SJSA1 (cell line): Measurements from ENCODE around the gene PVALEF. TPM values are rescaled to one million over a fixed set of nuclear protein-coding genes. Genes with fewer than 3 reads are reported as not detected.

ENCODE experiments used
- DNase-seq, 2 experiments: peaks; one replicate each; pipeline ENCODE4 v3.0.0-alpha.2; 2015 to 2020; ENCODE audit warnings: low spot score in 2 of 2, low read depth in 1 of 2
- H3K27ac ChIP-seq: fragments of 250-450 bp; sonication (Bioruptor Pico); 2 replicates; pipeline ENCODE4 v1.5.1; 2020; ENCODE audit warnings: mild to moderate bottlenecking, moderate library complexity
- H3K27me3 ChIP-seq: fragments of 250-450 bp; sonication (Bioruptor Pico); replicated peaks from 2 replicates; pipeline ENCODE4 v1.5.1; 2020; ENCODE audit warnings: mild to moderate bottlenecking, moderate library complexity
- H3K36me3 ChIP-seq: fragments of 250-450 bp; sonication (Bioruptor Pico); 2 replicates; pipeline ENCODE4 v1.5.1; 2020; ENCODE audit warnings: mild to moderate bottlenecking
- H3K4me1 ChIP-seq: fragments of 250-450 bp; sonication (Bioruptor Pico); replicated peaks from 2 replicates; pipeline ENCODE4 v1.6.1; 2021; ENCODE audit warnings: mild to moderate bottlenecking
- H3K4me3 ChIP-seq: fragments of 250-450 bp; sonication (Bioruptor Pico); 2 replicates; pipeline ENCODE4 v1.5.1; 2020; ENCODE audit warnings: mild to moderate bottlenecking
- H3K9me3 ChIP-seq: fragments of 250-450 bp; sonication (Bioruptor Pico); replicated peaks from 2 replicates; pipeline ENCODE4 v1.5.1; 2020; ENCODE audit warnings: mild to moderate bottlenecking
- total RNA-seq: library from RNA; depleted of rRNA; stranded (reverse); fragments of >200 nt; shearing (Covaris generic); gene quantifications from 2 replicates; pipeline ENCODE4 v1.2.3, GENCODE V29; 2014; rRNA removed

The PVALEF gene
- total RNA-seq, result not detected in 2 replicates

- Histone ChIP-seq H3K36me3 (no peaks in the 10 kb centered on the region), H3K27me3 (peaks cover 74% of the 10 kb centered on the region), H3K4me3 (no peak within 1 kb of the TSS), H3K27ac (no peak within 1 kb of the TSS), H3K9me3 (peaks cover 6% of the 10 kb centered on the region), H3K4me1 (no peaks in the 10 kb centered on the region; the same call in 1 of the 2 replicates)
- DNase-seq, result no peak
Measured at GRCh38 chr17:81165246-81166032, at the start of gene PVALEF. Gene PVALEF (plus strand): TSS chr17:81165507. CDS start chr17:81181227, 15,720 bp downstream.

- Histone ChIP-seq H3K4me1 (peaks cover 23% of the 10 kb centered on the region), H3K4me3 (no peak overlapping the region), H3K27me3 (peaks cover 19% of the 10 kb centered on the region; the same call in 1 of the 2 replicates), H3K9me3 (peaks cover 4% of the 10 kb centered on the region; the same call in 1 of the 2 replicates), H3K27ac (no peak overlapping the region), H3K36me3 (peaks cover 24% of the 10 kb centered on the region)
- DNase-seq, result no peak
Measured at GRCh38 chr17:81115749-81116464, 49.4 kb upstream of the PVALEF start.

GRCh38 chr17:81116704-81117103, 48.6 kb upstream of the PVALEF start:
- Histone ChIP-seq H3K27ac (no peak overlapping the region), H3K27me3 (peaks cover 27% of the 10 kb centered on the region), H3K36me3 (peaks cover 24% of the 10 kb centered on the region), H3K4me3 (no peak overlapping the region), H3K9me3 (peaks cover 4% of the 10 kb centered on the region; the same call in 1 of the 2 replicates), H3K4me1 (peaks cover 23% of the 10 kb centered on the region)
- DNase-seq, result no peak

GRCh38 chr17:81117672-81118198, 47.6 kb upstream of the PVALEF start:
- DNase-seq, result no peak
- H3K27ac ChIP-seq, result no peak overlapping the region
- H3K4me1 ChIP-seq, result peaks cover 23% of the 10 kb centered on the region
- H3K9me3 ChIP-seq, result peaks cover 4% of the 10 kb centered on the region; the same call in 1 of the 2 replicates
- peaks cover 17% of the 10 kb centered on the region for H3K36me3 ChIP-seq
- H3K4me3 ChIP-seq, result no peak overlapping the region
- peaks cover 37% of the 10 kb centered on the region for H3K27me3 ChIP-seq

- Histone ChIP-seq H3K27ac (no peak overlapping the region), H3K27me3 (peaks cover 44% of the 10 kb centered on the region)
Measured at GRCh38 chr17:81118308-81119221, 46.7 kb upstream of the PVALEF start.

GRCh38 chr17:81119223-81120148, 45.8 kb upstream of the PVALEF start:
- H3K27me3 ChIP-seq, result peaks cover 53% of the 10 kb centered on the region
- peaks cover 17% of the 10 kb centered on the region for H3K36me3 ChIP-seq
- peak; percentile 92 to 98 for DNase-seq
- H3K4me3 ChIP-seq, result peak overlapping the region; percentile 45
- peaks cover 23% of the 10 kb centered on the region for H3K4me1 ChIP-seq
- H3K9me3 ChIP-seq, result peaks cover 4% of the 10 kb centered on the region; the same call in 1 of the 2 replicates
- H3K27ac ChIP-seq, result no peak overlapping the region

More at GRCh38 chr17:81118308-81119221, 46.7 kb upstream of the PVALEF start:
- Histone ChIP-seq H3K4me1 (peaks cover 23% of the 10 kb centered on the region), H3K4me3 (peak overlapping the region; percentile 45), H3K36me3 (peaks cover 17% of the 10 kb centered on the region), H3K9me3 (peaks cover 4% of the 10 kb centered on the region; the same call in 1 of the 2 replicates)
- DNase-seq, result no peak

- no peak overlapping the region for H3K27ac ChIP-seq
- peaks cover 17% of the 10 kb centered on the region for H3K36me3 ChIP-seq
- DNase-seq, result no peak
- peaks cover 23% of the 10 kb centered on the region for H3K4me1 ChIP-seq
- peak overlapping the region; percentile 45 for H3K4me3 ChIP-seq
- H3K27me3 ChIP-seq, result peaks cover 56% of the 10 kb centered on the region
- peaks cover 4% of the 10 kb centered on the region; the same call in 1 of the 2 replicates for H3K9me3 ChIP-seq
Measured at GRCh38 chr17:81120149-81120484, 45.2 kb upstream of the PVALEF start.

- no peak overlapping the region for H3K27ac ChIP-seq
- peaks cover 23% of the 10 kb centered on the region for H3K4me1 ChIP-seq
- DNase-seq, result no peak
- peaks cover 15% of the 10 kb centered on the region for H3K36me3 ChIP-seq
- no peak overlapping the region for H3K4me3 ChIP-seq
- H3K27me3 ChIP-seq, result peaks cover 62% of the 10 kb centered on the region
- H3K9me3 ChIP-seq, result peaks cover 4% of the 10 kb centered on the region; the same call in 1 of the 2 replicates
Measured at GRCh38 chr17:81120695-81121621, 44.3 kb upstream of the PVALEF start.

- peaks cover 5% of the 10 kb centered on the region; the same call in 1 of the 2 replicates for H3K36me3 ChIP-seq
- H3K4me3 ChIP-seq, result no peak overlapping the region
- H3K27ac ChIP-seq, result no peak overlapping the region
- H3K4me1 ChIP-seq, result peaks cover 23% of the 10 kb centered on the region
- H3K27me3 ChIP-seq, result peaks cover 69% of the 10 kb centered on the region
- no peak for DNase-seq
- peaks cover 4% of the 10 kb centered on the region; the same call in 1 of the 2 replicates for H3K9me3 ChIP-seq
Measured at GRCh38 chr17:81121841-81122733, 43.2 kb upstream of the PVALEF start.

- H3K27ac ChIP-seq, result no peak overlapping the region
- H3K4me3 ChIP-seq, result no peak overlapping the region
- no peaks in the 10 kb centered on the region for H3K36me3 ChIP-seq
- H3K4me1 ChIP-seq, result peaks cover 21% of the 10 kb centered on the region
- H3K9me3 ChIP-seq, result no peaks in the 10 kb centered on the region; the same call in 1 of the 2 replicates
- H3K27me3 ChIP-seq, result peaks cover 76% of the 10 kb centered on the region
- no peak for DNase-seq
Measured at GRCh38 chr17:81123052-81124048, 42.0 kb upstream of the PVALEF start.
